HG02642 (cell line): ENCODE data around the gene CCDC15.
"Not testable (repeated sequence)": the region's sequence is repeated elsewhere in the genome, so short reads cannot be mapped to it uniquely, and the experiment has no call there.

Experiments used
- ATAC-seq: cut with Tn5 transposase; IDR thresholded peaks from one replicate; pipeline ENCODE4 v1.9.1; 2021; ENCODE audit warnings: mild to moderate bottlenecking; ENCODE audit not compliant: unreplicated experiment, poor library complexity

CCDC15 gene

DNA sequence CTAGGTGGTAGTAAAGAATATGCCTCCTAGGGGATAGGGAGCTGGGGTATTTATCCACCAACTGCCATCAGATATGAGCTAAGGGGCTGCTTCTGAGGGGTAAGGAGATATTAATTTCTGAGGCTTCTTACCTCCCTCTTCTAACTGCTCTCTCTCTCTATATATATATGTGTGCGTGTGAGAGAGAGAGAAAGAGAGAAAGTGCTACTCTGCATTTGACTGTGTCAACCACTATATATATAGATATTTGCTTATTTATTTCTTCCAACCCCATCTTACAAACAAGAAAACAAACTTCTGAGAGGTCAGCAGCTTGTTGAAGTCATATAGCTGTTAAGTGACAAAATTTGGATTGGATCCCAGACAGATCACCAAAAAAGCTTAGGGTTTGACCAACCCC, 12.3 kb upstream of the CCDC15 start:
- ATAC-seq, result no peak

- no peak for ATAC-seq
Observed at GRCh38 chr11:124942466-124943253, 11.3 kb upstream of the CCDC15 start.

GRCh38 chr11:124943254-124943616, 10.8 kb upstream of the CCDC15 start:
- ATAC-seq, result no peak

GRCh38 chr11:124943741-124944140, 10.3 kb upstream of the CCDC15 start:
- no peak for ATAC-seq

DNA sequence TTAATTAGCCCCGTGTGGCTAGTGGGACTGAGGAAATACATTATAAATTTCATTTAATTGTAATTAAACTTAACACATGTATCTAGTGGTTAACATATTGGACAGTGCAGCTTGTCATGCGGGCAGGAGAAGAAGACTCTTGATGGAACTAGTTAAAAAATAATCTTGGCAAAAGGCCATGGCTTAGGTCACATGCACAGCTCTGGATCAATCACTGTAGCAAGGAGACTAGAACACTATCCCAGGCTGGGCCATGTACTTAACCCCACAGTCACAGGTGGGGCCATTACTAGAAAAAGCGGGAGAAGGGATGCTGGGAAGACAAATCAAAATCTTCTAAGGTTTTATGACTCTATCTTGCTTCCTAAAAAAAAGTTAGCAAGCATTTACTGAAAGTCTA, 9.4 kb upstream of the CCDC15 start:
- no peak for ATAC-seq

GRCh38 chr11:124945826-124946225, 8.2 kb upstream of the CCDC15 start:
- no peak for ATAC-seq

DNA sequence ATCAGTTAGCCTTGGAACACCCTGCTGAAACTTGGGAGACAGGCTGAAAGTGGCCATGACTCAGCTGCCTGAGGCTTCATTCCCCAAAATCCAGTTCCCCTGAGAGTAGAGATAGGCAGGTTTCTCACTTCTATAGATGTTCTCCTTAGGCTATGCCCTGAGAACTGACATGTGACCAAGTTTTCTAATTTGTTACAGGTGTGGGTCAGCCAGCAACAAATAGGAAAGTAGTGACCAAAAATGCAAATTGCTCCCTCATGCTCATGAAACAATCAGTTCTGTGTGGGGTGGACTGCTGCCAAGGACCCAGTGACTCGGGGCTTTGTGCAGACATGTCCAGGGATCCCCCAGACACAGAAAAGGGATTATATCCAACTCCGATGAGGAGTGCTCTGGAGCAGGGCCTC, 7.3 kb upstream of the CCDC15 start:
- no peak for ATAC-seq

DNA sequence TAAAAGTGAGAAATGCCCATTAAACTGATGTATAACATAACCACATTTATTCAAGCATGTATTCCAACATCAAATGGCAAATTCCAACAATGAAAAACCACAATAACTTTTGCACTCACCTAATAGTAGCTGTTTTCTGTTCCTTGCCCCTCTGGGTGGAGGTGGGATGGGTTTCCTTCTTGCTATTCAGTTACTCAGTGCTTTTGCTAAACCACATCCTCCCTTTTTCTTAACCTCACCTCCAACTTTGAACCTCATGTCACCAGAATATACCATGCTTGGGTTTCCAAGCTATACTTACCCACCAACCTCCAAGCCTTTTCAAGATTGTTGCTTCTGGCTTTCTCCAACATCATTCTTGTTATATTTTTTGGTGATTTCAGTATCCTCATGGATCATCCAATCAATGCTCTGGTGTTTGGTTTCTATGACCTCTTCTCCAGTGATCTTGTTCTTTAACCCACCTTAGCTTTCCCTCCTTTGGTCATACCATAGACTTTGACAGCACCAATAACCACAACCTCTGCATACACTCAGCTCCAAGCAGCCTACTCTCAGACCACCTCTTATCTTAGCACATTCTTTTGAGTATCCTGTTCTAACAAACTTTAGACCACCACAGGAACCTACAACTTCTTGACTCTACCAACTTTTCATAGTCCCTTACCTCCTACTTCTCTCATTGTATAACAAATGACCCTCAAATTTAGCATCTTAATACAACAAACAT, 3.2 kb upstream of the CCDC15 start:
- ATAC-seq, result no peak

DNA sequence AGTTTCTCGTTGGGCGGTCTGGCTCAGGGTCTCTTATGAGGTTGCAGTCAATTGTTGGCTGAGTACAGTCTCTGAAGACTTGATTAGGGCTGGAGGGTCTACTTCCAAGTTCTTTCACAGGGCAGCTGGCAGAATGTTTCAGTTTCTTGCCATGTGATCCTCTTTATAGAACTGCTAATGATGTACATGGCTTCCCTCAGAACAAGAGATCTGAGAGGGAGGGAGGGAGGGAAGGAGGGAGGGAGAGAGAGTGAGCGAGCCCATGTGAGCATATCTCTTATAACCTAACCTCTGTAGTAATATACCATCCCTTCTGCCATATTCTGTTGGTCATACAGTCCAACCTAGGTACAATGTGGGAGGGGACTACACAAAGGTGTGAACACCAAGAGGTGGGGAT, 2.7 kb upstream of the CCDC15 start:
- no peak for ATAC-seq

DNA sequence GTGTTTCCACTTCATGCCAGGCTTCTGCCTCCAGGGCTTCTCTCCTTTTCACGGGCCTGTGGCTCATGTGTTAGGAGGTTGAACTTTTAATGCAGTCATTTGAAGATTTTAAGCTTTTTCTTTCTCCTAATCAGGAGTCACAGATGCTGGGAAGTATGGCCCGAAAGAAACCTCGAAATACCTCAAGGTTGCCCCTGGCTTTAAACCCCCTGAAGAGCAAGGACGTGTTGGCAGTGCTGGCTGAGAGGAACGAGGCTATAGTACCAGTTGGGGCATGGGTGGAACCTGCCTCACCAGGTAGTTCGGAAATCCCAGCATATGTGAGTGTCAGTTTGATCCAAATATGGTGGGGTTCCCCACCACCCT, 571 bp downstream of the CCDC15 start:
- no peak for ATAC-seq

DNA sequence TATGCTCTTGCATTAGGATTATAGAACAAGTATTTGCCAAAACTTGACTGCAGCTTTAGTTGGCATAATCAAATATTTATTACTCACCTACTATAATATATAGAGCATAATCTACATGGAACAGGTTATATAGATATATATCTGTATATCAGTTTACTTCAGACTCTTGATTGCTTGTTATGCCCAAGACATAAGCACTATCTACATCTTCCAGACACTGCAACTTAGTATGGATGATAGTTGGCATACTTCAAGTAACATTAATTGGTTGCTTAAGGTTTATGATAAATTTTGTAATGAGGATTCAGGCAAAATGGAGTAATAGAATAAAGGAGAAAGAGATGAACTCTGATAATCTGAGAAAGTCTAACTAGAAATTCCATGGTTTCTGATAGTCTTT, 1.0 kb downstream of the CCDC15 start:
- no peak for ATAC-seq

DNA sequence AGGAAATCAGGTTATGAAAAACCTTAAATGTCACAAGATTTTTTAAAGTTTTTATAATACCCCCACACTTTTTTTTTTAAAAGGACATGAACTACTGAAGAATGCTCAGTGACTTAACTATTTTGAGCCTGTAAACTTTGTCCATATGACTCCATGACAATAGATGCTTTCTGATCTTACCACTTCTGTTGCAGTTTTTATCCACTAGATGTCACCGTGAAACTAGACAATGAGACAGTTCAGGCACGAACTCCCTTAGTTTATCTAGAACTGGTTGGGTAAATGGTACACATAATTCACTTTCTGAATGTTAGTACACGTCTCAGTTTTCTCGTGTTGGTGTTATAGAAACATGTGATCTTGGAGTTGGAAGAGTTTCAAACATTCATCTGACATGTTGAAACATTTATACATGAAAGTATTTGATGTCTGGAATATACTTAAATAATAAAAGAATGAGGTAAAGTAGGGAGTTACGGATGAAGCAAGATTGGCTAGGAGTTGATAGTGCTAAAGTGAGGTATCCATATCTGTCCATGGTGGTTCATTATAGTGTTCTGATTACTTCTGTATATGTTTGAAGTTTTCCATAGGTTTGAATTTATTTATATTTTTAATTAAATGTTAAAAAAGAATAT, 8.1 kb downstream of the CCDC15 start:
- ATAC-seq, result peak; percentile 81

GRCh38 chr11:124968197-124968596, 14.2 kb downstream of the CCDC15 start:
- ATAC-seq, result not testable (repeated sequence)

DNA sequence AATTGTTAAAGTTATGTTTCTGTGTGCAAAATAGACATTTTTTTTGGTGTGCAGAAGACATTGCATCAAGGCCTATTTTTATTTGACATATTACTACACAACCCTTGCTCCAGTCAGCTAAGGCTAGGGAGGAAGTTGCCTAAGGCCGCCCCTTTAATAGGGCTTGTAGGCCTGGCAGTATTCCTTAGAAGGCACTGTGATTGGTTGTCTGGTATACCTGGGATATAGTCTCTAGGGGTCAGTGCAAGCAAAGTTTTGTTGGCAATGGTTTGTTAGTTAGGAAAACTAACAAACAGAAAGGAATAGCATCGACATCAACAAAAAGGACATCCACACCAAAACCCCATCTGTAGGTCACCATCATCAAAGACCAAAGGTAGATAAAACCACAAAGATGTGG, 16.9 kb downstream of the CCDC15 start:
- no peak for ATAC-seq

GRCh38 chr11:124971810-124972209, 17.8 kb downstream of the CCDC15 start:
- ATAC-seq, result no peak

GRCh38 chr11:124976531-124976930, 22.5 kb downstream of the CCDC15 start:
- no peak for ATAC-seq

GRCh38 chr11:124977006-124977405, 23.0 kb downstream of the CCDC15 start:
- ATAC-seq, result no peak

DNA sequence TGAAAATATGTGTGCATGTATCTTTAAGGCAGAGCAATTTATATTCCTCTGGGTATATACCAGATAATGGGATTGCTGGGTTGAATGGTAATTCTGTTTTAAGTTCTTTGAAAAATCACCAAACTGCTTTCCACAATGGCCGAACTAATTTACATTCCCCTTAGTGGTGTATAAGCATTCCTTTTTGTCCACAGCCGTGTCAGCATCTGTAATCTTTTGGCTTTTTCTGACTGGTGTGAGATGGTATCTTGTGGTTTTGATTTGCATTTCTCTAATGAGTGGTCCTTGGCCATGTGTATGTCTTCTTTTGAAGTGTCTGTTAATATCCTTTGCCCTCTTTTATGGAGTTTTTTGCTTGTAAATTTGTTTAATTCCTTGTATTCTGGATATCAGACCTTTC, 24.3 kb downstream of the CCDC15 start:
- no peak for ATAC-seq

GRCh38 chr11:124982043-124982442, 28.0 kb downstream of the CCDC15 start:
- ATAC-seq, result no peak

DNA sequence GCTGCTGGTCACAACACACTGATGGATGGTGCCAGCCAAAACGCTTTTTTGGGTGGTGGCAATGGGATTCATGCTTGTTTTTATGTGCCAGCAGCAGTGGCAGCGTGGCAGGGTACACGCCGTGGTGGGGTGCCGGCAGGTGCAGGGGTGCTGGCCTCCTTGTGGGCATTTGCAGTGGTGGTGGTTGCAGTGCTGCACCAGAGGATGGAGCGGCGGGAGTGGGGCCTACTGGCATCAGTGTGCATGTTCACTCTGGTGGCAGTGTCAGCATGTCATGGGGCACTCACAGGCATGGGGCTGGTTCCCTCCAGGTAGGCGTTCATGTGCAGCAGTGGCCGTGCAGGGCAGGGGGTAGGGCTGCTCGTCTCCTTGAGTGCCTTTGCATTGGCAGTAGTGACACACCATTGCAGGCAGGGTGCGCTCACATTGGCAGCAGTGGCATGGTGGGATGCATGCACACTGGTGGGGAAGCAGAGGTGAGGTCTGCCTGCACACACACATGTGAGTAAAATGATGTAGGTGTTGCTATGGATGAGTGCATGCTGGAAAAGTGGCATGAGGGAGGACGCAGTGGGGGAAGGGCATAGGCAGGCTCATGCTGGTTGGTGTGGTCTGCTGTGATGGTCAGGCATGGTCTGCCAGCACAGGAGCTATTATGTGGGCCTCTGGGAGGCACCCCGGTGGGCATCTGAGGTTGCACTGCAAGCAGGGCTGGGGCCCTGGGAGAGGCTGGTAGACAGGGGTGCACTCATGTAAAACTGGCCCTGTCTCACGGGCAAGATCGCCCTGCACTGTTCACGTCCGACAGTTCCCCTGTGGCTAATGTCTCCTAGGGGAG, 29.9 kb downstream of the CCDC15 start:
- no peak for ATAC-seq

GRCh38 chr11:124984512-124984854, 30.5 kb downstream of the CCDC15 start:
- no peak for ATAC-seq
